CD4-positive, alpha-beta T cell treated with Interleukin-2 at 100 ng/mL for 4 hours (primary cell): Measurements from ENCODE around the gene ADCYAP1R1.

ENCODE experiments used
- DNase-seq: peaks from one replicate; pipeline ENCODE4 v3.0.0-alpha.2; 2020; ENCODE audit warnings: low spot score

The ADCYAP1R1 gene

GRCh38 chr7:31106303-31107105 is 54.4 kb downstream of the ADCYAP1R1 start:
- DNase-seq, result no peak

GRCh38 chr7:31107106-31108090 is 55.3 kb downstream of the ADCYAP1R1 start:
- no peak for DNase-seq

DNA sequence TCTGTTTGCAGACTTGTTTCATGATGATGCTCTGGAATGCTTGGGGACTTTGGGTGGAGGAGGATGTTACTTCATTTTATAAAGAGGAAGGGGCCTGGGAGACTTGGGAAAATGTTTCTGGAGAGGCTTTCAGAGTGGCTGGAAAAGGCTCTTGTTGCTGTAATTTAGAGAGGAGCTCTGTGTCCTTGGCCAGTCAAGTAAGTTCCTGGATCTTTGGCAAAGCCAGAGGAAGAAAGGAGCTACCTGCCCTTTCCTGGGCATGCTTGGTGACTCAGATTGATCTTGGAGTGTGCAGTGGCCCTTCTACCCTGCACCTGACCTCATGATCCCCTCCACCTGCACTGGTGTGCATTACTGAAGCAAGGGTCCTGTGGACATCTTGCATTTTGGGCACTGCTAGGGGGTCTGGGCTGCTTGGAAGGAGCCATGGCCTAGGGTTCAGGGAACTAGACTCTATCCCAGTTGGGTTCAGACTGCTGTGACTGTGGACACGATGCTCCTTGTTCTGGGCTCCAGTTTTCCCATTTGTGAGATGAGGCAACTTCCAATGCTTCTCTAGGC is 56.1 kb downstream of the ADCYAP1R1 start:
- no peak for DNase-seq

DNA sequence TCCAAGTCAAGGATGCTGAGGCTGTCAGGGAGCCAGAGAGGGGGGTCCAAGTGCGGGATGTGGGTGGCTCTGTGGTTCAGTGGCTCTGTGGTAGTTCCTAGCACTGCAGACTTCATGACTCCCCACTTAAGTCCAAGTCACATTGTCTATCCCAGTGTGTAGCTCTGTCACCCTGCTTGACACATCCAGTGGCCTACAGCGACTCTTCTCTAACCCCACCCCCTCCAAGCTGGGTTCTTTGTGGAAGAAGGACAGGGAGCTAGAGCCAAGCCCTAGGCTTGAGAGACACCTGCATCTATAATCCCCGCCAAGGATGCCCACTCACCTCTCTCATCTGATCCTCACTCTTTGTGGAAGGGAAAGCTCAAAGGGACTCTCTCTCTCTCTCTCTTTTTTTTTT is 57.6 kb downstream of the ADCYAP1R1 start:
- DNase-seq, result no peak

GRCh38 chr7:31110331-31111108 is 58.4 kb downstream of the ADCYAP1R1 start:
- no peak for DNase-seq

- DNase-seq, result no peak
Measured at GRCh38 chr7:31111109-31111451, 59.0 kb downstream of the ADCYAP1R1 start.

- no peak for DNase-seq
Measured at GRCh38 chr7:31113660-31114059, 61.6 kb downstream of the ADCYAP1R1 start.

DNA sequence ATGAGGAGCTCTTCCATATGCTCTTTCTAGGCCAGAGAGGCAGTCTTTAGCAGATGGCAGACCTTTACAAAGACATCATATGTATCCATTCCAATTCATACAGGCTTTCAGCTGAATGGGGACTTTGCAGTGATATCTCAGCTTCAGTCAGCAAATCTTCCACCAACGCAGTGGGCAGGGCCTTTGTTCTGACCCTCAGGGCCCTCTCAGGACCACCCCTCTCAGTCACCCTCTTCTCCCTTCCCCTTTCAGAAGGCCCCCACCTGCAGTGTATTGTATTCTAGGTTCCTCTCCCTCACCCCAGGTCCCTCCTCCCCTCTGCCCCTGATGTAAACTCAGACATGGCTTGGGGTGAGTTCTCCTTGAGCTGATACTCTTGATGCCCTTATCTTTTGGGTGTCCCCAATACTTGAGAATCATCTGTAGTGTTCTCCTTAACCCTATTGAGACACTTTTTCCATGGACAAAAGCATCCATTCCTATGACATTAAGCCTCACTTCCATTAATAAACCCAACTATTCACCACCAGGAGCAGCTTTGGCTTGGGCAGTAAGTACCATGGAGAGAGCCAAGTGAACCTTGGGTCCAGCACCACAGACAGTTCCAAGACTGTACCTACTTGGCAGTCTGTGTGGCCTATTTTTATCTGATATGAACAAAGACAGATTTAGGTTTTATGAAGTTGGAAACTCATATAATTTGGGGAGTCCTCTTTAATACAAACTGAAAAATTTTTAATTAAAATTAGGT is 62.7 kb downstream of the ADCYAP1R1 start:
- DNase-seq, result no peak

DNA sequence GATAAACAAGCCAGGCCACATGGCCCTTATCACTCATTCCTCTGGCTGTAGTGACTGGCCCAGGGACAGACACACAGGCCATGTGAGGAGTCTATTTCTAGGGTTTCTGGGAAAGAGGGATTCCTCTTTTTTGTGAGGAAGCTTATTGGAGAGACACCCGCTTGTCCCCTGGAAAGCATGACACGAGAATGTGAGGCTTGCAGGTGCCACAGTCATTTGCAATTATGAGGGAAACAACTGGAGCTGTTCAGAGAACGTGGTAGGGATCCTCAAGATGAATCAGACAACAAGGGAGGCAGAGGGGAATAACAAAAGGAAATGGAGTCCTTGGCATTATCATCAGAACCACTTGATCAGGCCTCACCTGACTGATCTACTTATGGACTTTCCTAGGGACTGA is 64.5 kb downstream of the ADCYAP1R1 start:
- no peak for DNase-seq

- DNase-seq, result no peak
Measured at GRCh38 chr7:31119249-31119648, 67.1 kb downstream of the ADCYAP1R1 start.

DNA sequence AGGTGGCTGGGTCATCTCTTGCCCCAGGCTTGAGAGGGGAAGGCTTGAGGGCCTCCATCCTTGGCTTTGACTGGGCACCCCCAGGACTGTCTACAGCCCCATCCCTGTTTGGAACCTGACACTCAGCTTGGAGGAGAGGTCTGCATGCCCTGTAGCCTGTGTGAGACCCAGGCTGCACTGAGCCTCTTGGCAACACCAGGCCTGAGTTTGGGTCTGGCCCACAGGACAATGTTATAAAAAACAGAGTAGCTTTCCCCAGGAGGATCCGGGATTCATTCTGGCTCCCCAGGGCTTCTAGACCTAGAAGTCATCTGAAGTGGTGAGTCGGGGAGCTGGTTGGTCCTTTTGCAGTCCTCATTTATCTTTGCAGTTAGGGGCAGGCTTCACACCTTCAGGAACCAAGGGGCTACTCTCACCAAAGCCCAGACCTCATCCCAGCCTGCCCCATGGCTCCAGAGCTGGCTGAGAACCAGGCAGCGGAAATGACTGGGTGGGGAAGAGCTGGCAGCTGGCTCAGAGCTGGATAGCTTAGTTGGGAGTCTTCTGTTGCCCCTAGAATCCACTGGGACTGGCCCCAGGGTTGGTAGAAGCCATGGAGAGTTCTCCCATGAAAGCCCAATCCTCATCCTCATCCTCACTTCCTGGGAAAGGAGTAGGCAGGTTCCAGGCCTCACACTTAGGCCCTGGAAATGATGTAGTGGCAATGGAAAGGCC is 68.8 kb downstream of the ADCYAP1R1 start:
- DNase-seq, result no peak

DNA sequence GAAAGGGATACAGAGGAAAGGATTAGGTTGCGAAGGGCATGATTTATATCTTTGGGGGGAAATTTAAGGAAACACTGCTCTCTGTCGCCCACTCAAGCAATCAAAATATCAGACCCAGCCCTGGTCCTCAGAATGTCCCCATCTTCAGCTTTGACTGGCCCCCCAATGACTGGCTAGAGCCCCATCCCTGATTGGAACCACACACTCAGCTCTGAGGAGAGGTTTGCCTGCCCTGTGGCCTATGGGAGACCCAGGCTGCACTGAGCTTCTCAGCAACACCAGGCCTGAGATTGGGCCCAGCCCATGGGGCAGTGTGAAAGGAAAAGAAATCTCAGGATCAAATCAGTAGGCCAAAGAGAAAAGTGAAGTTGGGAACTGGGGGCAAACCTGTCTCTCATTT is 69.5 kb downstream of the ADCYAP1R1 start:
- DNase-seq, result no peak

DNA sequence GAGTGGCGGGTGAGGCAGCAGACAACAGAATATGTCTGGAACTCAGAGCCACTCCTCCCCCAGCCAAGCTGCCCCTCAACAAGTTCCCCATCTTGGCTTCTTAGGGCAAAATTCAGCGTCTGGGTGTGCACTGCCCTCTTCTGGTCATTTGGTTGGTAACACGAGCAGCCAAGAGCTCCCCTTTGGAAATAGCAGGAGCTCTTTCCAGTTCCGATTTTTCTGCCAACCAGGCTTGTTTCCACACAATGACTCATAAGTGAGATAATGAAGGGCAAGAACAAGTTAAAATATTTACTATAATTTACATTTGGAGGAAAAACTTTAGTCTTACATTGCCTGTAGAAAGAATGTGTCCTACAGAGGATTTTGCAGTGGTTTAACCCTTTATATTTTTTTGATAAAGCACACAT is 70.5 kb downstream of the ADCYAP1R1 start:
- DNase-seq, result peak; percentile 21

DNA sequence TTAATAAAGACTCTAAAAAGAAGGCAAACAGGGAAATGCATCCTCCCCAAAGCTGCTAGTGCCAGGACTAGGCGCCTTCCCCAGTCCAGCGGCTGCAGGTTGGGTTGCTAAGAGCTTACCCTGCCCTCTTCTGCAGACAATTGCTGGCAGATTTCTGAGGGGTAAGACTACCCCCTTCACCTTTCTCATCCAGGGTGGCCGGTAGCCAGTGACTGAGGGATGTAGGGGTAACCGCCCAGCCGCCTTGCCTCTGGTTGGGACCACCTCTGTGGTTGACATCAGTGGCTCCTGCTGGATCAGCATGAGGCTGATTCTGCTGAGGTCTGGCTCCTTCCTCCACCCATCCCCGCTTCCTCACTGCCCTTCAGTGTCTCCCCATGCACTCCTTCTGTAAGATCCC is 71.2 kb downstream of the ADCYAP1R1 start:
- no peak for DNase-seq

DNA sequence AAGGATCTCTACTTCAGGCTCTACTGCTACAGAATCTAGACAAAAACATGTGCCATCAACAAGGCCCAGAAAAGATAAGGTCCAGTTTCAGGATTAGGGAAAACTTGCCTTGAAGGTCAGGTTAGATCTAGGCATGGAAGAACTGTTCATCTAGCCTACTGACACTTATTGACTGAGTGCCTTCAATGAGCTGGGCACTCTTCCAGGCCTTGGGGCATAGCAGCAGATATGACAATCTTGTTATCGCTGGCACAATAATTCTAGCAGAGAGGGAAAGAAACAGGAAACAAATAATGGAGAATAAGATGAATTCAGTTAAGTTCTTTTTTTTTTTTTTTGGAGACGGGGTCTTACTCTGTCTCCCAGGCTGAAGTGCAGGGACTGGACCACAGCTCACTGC is 71.6 kb downstream of the ADCYAP1R1 start:
- DNase-seq, result no peak

DNA sequence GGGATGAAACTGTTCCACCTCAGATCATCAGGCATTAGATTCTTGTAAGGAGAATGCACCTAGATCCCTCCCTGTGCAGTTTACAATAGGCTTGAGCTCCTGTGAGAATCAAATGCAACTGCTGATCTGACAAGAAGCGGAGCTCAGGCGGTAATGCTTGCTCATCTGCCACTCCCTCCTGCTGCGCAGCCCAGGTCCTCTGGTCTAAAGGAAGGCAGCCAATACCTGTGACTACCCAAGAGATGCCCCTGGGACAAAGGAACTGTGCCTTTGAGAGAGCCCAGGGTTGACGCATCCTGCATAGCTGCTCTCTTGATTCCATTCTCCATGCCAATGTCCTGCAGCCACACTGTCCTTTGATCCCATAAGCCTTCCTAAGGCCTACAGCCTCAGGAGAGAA is 73.1 kb downstream of the ADCYAP1R1 start:
- DNase-seq, result no peak

DNA sequence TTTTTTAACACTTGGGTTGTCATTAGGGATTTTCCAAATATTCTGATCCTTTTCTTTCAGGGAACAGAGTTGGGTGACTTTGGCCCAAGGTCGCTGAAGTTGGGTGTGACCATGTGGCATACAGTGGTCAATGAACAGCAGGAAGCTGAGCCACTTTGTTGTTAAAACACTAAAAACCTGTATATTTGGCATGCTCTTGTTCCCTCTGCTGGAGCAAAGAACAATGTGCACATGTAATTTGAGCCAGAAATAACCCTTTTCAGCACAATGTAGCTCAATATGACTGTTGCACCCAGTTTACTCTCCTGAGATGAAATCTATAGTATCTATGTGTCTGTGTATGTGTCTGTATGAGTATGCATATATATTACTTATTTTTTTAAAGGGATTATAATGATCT is 74.9 kb downstream of the ADCYAP1R1 start:
- DNase-seq, result no peak

DNA sequence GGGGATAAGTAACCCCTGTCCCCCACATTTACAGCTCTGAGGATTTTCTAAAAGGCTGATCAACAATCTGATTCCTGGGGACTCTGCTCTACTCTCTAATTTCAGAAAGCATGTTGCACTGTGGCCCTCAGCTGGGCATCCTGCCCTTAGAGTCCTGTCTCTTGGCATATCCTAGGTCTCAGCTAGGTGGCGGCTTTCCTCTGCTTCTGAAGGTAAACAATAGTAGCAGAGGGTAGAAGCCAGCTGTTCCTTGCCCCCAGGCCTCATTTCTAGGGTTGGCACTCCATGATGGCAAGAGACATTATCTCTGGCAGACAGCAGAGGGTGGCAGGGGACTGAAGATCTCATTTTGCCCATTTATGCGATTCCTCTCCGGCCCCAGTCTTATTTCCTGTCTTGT is 77.0 kb downstream of the ADCYAP1R1 start:
- no peak for DNase-seq

- DNase-seq, result no peak
Measured at GRCh38 chr7:31133497-31133896, 81.4 kb downstream of the ADCYAP1R1 start.
